Measurements from ENCODE around the gene TMEM120B. TPM values are rescaled to one million over a fixed set of nuclear protein-coding genes. Genes with fewer than 3 reads are reported as not detected.

TMEM120B gene
- total RNA-seq, 1 donor from 2014 or later = 9.7 TPM

- no peaks in the 10 kb centered on the region for H3K9me3 ChIP-seq
- peaks cover 5 to 6% of the 10 kb centered on the region in 2 donors for H3K4me1 ChIP-seq
- intact Hi-C loops (cut with DNase I) = no loop called here
- no peak overlapping the region for H3K4me3 ChIP-seq
- H3K27me3 ChIP-seq = no peaks in the 10 kb centered on the region
- TF ChIP-seq CTCF (IDR thresholded peaks at IDR 0.05) = no peak
- no peak overlapping the region for H3K27ac ChIP-seq
- DNase-seq (ENCODE audit: low spot score in 2 of 2) = no peak
- no peaks in the 10 kb centered on the region for H3K36me3 ChIP-seq
Measured at GRCh38 chr12:121762269-121762668, 49.7 kb downstream of the TMEM120B start.

DNA sequence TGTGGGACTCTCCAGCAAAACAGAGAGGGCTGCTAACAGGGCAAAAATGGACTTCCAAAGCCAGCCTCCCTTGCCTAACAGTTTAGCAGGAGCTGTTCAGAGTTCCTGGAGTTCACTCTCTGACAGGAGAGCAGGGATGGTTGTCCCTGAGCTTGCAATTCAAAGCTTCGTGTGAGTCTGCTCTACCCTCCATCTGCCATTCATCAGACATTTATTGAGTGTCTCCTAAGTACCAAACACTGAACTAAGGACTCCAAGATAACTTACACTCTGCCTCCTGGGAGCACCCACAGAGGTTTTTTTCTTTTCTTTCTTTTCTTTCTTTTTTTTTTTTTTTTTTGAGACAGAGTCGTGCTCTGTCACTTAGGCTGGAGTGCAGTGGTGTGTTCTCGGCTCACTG, 52.3 kb downstream of the TMEM120B start:
- intact Hi-C loops (cut with DNase I) = no loop called here
- TF ChIP-seq CTCF (IDR thresholded peaks at IDR 0.05) = no peak
- no peak for DNase-seq (ENCODE audit: low spot score in 2 of 2)
- H3K4me3 ChIP-seq = no peak overlapping the region
- H3K27me3 ChIP-seq = no peaks in the 10 kb centered on the region
- peaks cover 8 to 21% of the 10 kb centered on the region in 2 donors for H3K4me1 ChIP-seq
- no peaks in the 10 kb centered on the region for H3K36me3 ChIP-seq
- H3K27ac ChIP-seq = no peak overlapping the region
- H3K9me3 ChIP-seq = no peaks in the 10 kb centered on the region

- H3K27ac ChIP-seq = no peak overlapping the region
- TF ChIP-seq CTCF (IDR thresholded peaks at IDR 0.05) = no peak
- DNase-seq (ENCODE audit: low spot score in 2 of 2) = no peak
Measured at GRCh38 chr12:121765573-121765972, 53.0 kb downstream of the TMEM120B start.

GRCh38 chr12:121766290-121767039, 53.9 kb downstream of the TMEM120B start:
- no peak for TF ChIP-seq CTCF (IDR thresholded peaks at IDR 0.05)
- Histone ChIP-seq H3K4me1 (peaks cover 8 to 21% of the 10 kb centered on the region in 2 donors), H3K27me3 (no peaks in the 10 kb centered on the region), H3K9me3 (no peaks in the 10 kb centered on the region), H3K36me3 (no peaks in the 10 kb centered on the region), H3K4me3 (no peak overlapping the region), H3K27ac (peak overlapping the region in 1 of 2 donors; percentile 31)
- no peak for DNase-seq (ENCODE audit: low spot score in 2 of 2)
- intact Hi-C loops (cut with DNase I) = no loop called here

More at GRCh38 chr12:121765573-121765972, 53.0 kb downstream of the TMEM120B start:
- intact Hi-C loops (cut with DNase I) = no loop called here
- Histone ChIP-seq H3K27me3 (no peaks in the 10 kb centered on the region), H3K4me1 (peaks cover 8 to 21% of the 10 kb centered on the region in 2 donors), H3K4me3 (no peak overlapping the region), H3K36me3 (no peaks in the 10 kb centered on the region), H3K9me3 (no peaks in the 10 kb centered on the region)

DNA sequence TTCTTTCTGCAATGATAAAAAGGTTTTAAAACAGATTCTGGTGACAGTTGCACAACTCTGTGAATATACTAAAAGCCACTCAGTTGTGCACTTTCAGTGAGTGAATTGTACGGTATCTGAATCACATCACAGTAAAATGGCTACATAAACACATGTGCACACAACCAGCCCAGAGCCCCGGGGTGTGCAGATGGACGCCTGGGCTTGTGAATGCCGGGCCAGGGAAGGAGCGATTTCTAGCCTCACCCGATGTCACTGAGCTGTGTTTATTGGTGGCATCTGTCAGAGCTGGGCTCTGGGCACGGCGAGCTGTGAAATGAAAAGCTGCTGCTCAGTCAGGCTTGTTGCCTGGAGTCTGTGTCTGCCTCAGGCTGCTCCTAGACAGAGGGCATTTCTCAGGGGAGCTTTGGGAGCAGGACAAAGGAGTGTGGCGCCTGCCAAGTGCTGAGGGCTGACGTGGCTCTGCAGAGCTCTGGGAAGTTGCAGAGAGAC, 55.0 kb downstream of the TMEM120B start:
- H3K4me1 ChIP-seq = peaks cover 4 to 21% of the 10 kb centered on the region in 2 donors
- peak overlapping the region; percentile 54 to 59 for H3K27ac ChIP-seq
- TF ChIP-seq CTCF (IDR thresholded peaks at IDR 0.05) = no peak
- no peaks in the 10 kb centered on the region for H3K9me3 ChIP-seq
- no peaks in the 10 kb centered on the region for H3K36me3 ChIP-seq
- intact Hi-C loops (cut with DNase I) = loop anchor here (2.0 kb wide), 1 partner anchor 55 kb away; the partner anchor contains the start of gene TMEM120B
- H3K4me3 ChIP-seq = peak overlapping the region in 1 of 2 donors; percentile 14
- H3K27me3 ChIP-seq = no peaks in the 10 kb centered on the region
- DNase-seq (ENCODE audit: low spot score in 2 of 2) = peak in 1 of 2 donors; percentile 79

Measured in ascending aorta (tissue), 2 donors.